ENCODE measurements around the gene OSBPL5. TPM values are rescaled to one million over a fixed set of nuclear protein-coding genes. Genes with fewer than 3 reads are reported as not detected.

OSBPL5 gene
- total RNA-seq, 4 donors from 2014 or later, result 12.9 to 64.2 (median 22.3) TPM

DNA sequence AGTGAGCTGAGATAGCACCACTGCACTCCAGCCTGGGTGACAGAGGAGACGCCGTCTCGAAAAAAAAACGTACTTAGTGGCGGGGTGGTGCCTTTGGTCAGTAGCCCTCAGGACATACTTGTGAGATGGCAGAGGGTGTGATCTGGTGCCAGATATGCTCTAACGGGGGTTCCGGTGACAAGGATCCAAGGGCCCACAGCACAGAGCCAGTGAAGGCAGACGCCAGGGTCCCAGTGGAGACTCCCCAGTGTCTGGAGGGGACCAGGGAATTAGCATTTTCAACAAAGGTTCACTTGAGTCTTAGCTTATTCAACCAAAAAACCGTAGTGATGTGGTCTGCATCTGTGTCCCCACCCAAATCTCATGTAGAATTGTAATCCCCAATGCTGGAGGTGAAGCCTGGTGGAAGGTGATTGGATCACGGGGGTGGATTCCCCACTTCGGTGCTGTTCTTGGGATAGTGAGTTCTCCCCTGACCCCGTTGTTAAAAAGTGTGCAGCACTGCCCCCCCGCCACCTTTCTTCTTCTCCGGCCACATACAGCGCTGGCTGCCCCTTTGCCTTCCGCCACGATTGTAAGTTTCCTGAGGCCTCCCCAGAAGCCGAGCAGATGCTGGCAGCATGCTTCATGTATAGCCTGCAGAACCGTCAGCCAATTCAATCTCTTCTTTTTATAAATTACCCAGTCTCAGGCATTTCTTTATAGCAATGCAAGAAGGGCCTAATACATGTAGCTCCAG is 26.6 kb upstream of the OSBPL5 start:
- TF ChIP-seq, protein P1, sequence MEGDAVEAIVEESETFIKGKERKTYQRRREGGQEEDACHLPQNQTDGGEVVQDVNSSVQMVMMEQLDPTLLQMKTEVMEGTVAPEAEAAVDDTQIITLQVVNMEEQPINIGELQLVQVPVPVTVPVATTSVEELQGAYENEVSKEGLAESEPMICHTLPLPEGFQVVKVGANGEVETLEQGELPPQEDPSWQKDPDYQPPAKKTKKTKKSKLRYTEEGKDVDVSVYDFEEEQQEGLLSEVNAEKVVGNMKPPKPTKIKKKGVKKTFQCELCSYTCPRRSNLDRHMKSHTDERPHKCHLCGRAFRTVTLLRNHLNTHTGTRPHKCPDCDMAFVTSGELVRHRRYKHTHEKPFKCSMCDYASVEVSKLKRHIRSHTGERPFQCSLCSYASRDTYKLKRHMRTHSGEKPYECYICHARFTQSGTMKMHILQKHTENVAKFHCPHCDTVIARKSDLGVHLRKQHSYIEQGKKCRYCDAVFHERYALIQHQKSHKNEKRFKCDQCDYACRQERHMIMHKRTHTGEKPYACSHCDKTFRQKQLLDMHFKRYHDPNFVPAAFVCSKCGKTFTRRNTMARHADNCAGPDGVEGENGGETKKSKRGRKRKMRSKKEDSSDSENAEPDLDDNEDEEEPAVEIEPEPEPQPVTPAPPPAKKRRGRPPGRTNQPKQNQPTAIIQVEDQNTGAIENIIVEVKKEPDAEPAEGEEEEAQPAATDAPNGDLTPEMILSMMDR (IDR thresholded peaks at IDR 0.05; ENCODE audit: low read depth), result no peak

DNA sequence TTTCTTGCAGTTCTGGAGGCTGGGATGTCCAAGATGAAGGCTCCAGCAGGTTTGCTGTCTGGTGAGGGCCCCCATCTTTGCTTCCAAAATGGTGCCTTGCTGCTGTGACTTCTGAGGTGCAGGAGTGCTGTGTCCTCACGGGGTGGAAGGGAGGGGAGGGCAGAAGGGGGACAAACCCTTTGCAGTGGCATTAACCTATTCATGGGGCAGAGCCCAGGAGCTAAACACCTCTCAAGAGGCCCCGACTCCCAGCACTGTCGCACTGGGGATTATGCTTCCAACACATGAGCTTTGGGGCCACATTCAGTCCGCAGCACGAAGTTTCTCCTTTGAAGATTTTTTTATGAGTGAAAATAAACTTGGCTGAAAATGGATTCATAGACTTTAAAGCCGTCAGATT is 25.5 kb upstream of the OSBPL5 start:
- TF ChIP-seq, protein P1 (IDR thresholded peaks at IDR 0.05; ENCODE audit: low read depth), result no peak

DNA sequence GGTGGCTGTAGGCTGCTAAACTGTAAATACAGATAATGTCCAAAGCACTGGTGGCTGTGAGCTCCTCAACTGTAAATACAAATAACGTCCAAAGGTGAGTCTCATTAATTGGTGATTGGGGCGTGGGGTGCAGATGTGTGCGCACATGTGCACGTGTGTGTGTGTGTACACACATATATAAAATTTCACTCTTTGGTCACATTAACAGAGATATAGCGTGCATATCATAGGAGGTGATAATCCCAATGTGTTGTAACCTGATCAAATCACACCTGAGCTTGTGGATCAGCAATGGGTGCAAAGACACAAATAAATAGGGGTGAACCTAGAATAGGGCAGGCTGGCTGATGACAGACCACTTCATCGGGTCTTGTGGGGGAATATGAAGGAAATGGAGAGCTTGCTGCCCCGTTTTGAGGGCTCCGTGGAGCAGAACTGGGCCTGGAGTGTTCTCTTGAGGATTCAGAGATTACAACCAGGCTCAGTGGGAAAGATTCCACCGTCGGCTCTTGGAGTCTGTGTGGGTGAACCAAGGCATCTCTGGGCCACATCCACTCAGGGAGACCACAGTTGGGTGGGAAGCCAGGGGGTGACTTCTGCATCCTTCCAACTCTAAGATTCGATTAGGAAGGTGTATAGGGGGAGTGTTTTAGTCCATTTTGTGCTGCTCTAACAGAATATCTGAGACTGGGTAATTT is 24.9 kb upstream of the OSBPL5 start:
- TF ChIP-seq, protein P1 (IDR thresholded peaks at IDR 0.05; ENCODE audit: low read depth), result no peak

DNA sequence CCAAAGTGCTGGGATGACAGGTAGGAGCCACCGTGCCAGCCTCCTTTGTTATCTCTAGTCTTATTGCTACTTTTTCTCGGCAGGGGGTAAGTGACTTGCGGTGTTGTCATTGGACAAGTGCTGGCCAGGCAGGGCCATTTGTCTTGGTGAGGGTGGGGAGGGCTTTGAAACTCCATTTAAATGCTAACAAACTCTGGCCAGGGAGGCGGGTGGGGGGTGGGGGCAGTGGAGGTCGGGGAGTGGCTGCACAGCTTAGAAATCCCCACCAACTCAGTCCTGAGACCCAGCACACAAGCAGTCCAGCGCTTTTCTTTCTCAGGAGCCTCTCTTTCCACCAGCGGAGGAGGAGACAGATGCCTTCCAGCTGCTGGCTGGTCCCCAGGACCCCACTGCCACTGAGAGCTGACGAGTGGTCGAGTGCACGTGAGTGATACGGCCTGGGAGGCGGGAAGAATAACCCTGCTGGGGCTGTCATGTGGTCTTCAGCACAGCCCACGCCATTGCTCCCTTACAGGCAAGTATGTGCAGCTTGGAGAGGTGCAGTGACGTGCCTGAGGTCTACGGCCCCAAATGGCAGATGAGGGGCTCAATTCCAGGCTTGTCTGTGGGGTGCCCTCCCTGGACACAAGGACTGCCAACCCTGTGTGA is 24.2 kb upstream of the OSBPL5 start:
- TF ChIP-seq, protein P1 (IDR thresholded peaks at IDR 0.05; ENCODE audit: low read depth), result no peak

DNA sequence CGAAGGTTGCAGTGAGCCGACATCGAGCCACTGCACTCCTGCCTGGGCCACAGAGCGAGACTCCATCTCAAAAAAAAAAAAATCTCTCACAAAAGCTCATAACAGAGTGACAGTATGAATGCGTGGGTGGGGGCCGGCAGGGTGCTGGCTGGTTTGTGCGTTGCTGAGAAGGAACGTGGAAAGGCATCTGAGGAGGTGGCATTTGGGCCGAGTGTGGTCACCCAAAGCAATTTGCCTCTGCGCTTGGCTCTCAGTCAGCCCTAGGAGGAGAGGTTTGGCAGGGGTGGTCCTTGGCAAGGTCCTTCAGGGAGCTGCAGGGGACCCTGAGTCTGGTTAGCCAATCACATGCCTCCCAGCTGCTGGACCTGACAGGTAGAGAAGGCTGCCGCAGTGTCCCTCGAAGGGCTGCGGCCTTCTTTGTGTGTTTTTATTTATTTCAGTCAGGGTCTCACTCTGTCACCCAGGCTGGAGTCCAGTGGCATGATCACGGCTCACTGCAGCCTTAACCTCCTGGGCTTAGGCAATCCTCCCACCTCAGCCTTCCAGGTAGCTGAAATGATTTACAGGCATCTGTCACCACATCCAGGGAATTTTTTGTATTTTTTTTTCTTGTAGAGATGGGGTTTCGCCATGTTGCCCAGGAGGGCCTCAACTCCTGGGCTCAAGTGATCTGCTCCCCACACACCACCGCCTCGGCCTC is 23.5 kb upstream of the OSBPL5 start:
- TF ChIP-seq, protein P1 (IDR thresholded peaks at IDR 0.05; ENCODE audit: low read depth), result no peak

DNA sequence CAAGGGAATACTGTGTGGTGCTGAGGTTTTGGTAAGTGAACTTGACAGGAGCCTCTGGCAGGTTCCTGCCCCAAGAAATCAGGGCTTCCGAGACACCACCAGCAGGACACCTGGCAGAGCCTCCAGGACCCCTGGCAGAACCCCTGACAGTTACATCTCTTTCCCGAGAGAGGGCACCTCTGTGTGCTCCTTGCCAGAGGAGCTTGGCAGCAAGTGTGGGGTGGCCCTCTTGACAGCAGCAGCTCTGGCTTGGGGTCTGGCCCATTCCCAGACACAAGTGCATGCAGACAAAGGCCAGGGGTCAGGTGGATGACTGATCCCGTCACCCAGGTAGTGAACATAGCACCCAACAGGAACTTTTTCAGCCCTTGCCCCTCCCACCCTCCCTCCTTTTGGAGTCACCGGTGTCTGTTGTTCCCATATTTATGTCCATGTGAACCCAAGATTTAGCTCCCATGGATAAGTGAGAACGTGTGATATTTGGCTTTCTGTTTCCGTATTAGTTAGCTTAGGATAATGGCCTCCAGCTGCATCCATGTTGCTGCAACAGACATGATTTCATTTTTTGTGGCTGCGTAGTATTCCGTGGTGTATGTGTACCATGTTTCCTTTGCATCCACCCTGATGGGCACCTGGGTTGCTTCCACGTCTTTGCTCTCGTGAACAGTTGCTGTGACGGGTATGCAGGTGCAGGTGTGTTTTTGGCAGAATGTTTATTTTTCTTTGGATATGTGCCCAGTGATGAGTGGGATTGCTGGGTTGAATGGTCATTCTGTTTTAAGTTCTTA is 21.2 kb upstream of the OSBPL5 start:
- TF ChIP-seq, protein P1 (IDR thresholded peaks at IDR 0.05; ENCODE audit: low read depth), result no peak

Measured in subcutaneous adipose tissue (tissue), 4 donors.